Measurements from ENCODE around the gene GALNT11.
"Not testable (repeated sequence)": the region's sequence is repeated elsewhere in the genome, so short reads cannot be mapped to it uniquely, and the experiment has no call there.

GALNT11 gene

DNA sequence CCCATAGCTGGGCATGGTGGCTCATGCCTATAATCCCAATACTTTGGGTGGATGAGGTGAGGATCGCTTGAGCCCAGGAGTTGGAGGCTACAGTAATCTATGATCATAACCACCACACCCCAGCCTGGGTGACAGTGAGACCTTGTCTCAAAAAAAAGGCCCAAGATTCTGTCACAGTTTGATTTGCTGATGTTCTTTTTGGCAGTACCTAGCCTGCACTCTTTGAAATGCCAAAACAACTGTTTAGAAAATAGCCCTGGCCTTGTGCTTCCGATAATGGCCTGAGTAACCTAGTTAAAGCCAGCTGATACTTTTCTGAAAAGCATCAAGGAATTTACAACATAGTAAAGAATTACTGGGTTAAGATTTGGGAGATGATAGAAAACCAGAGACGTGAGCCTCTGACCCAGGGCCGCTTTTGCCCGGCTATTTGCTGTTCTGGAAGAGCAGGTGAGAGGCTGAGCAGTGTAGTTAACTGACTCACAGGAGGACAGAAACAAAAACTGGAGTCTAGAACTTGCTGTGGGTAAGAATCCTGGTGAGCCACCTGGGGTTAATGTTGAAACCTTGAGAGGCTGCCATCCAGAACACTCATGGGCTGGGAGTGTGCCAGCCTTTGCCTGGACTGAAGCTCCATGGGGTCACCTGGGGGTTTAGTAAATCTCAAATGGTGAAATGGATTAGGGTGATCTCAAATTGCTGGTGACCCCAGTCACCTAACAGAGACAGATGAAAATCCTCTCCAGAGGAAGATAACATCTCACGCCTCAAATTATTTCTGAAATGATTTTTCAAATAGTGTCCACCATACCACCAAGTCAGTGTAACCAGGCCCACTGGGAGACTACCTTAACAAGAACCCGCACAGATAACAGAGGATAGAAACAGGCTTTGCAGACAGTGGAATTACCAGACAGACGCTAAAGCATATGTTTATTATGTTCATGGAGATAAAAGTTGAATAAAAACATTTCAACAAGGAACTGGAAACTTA is 51.8 kb downstream of the GALNT11 start:
- DNase-seq = no peak

DNA sequence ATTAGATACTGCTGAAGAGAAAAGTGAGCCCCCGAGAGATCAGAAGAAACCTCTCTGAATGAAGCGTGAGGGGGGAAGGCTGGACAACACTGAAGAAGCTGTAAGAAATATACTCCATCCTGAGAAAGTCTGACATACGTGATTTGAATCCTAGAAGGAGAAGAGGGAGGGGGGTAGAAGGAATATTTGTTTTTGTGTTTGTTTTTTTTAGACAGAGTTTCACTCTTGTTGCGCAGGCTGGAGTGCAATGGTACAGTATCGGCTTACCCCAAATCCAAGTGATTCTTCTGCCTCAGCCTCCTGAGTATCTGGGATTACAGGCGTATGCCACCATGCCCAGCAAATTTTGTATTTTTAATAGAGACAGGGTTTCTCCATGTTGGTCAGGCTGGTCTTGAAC is 52.6 kb downstream of the GALNT11 start:
- DNase-seq = no peak

DNA sequence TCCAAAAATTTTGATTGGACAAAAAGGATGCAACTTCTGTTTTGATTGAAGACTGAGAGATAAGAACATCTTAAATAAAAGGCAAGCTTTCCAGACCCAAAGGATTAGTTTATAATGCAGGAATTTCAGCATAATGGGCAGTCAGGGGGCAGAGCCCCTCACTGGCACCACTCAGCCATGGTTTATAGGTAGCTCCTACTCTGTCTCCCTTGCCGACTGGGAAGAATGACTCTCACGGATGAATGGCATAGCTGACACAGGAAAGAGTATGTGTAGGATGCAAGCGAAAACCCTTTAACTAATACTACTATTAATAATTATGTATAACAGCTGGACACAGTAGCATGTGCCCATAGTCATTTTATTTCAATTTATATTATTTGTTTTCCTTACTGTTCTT is 53.3 kb downstream of the GALNT11 start:
- DNase-seq = no peak

DNA sequence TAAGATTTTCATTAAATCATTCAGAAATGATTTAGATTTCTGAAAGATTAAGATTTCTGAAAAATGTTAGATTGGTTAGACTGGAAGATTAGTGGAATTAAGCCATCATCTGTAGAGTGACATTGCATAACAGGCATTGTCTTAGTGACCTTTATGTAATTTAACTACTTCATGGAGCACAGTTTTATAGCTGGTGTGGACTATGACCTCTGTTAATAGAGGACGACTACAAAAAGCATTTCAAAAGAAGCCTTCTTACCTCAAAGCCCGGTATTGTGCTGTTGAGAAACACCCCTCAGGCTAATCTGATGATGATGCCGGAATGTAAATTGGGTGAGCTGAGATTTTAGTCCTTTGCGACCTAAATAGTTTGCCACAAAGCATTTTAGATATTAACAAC is 55.6 kb downstream of the GALNT11 start:
- no peak for DNase-seq

GRCh38 chr7:152082073-152082721 is 56.7 kb downstream of the GALNT11 start:
- not testable (repeated sequence) for DNase-seq

GRCh38 chr7:152085131-152085530 is 59.7 kb downstream of the GALNT11 start:
- DNase-seq = no peak

GRCh38 chr7:152086513-152086912 is 61.0 kb downstream of the GALNT11 start:
- DNase-seq = no peak

DNA sequence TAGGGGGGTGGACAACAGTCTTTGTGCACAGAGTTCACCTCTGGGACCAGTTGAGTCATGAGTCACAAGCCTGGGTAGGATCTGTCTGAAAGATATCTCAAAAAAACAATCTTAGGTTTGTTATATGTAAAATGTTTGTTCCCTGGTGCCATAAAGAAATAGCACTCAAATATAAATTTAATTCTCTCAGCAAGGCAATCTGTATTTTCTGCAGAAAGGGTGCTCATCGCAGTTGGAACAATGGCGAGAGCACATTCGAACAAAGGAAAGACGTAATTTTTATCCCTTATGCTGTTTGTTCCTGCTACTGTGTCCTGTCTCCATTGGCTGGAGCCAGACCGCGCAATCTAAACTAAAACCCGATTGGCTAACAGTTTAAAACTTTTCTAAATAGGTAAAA is 63.7 kb downstream of the GALNT11 start:
- DNase-seq = no peak

DNA sequence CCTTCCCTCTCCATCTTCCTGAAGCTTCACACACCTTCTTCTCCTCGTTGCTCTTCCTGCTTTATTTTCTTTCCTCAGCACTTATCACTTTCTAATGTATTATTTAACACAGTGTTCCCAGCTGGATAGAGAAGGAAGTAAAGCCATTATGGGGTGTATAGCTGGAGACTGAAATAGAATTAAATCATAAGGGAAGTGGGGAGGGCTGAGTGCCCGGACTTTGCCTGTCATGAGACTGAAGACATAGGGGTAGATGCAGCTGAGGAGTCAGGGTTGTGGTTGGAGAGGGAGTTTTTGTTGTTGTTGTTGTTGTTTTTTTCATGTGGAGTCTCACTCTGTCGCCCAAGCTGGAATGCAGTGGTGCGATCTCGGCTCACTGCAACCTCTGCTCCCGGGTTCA is 65.3 kb downstream of the GALNT11 start:
- no peak for DNase-seq

GRCh38 chr7:152093717-152094116 is 68.2 kb downstream of the GALNT11 start:
- DNase-seq = no peak

- DNase-seq = no peak
Observed at GRCh38 chr7:152095771-152096170, 70.3 kb downstream of the GALNT11 start.

DNA sequence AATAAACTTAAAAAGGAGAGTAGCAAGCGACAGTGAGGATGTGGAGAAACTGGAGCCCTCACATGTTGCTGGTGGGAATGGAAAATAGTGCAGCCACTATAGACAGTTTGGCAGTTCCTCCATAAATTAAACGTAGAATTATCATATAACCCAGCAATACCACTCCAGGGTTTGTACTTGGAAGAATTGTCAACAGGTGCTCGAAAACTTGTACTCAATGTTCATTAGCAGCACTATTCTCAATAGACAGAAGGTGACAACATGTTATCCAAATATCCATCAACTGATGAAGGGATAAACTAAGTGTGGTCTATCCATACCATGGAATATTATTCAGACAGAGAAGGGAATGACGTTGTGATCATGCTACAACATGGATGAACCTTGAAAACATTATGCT is 71.9 kb downstream of the GALNT11 start:
- DNase-seq = no peak

GRCh38 chr7:152103066-152103465 is 77.6 kb downstream of the GALNT11 start:
- no peak for DNase-seq

DNA sequence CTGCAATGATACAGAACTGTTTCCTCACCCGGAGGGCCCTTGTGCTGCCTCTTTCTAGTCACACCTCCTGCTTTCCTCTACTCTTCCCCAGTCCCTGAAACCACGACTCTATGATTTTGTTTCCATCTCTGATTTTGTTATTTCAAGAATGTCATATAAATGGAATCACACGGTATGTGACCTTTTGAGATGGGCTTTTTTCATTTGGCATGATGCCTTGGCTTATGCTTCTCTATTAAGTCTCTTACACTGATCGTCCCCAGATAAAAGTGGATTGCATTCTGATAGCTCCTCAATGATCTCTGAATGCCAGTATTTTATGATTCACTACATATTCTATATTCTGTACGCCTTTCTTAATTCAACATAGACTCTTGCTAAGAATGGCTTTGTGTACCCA is 78.2 kb downstream of the GALNT11 start:
- DNase-seq = no peak

DNA sequence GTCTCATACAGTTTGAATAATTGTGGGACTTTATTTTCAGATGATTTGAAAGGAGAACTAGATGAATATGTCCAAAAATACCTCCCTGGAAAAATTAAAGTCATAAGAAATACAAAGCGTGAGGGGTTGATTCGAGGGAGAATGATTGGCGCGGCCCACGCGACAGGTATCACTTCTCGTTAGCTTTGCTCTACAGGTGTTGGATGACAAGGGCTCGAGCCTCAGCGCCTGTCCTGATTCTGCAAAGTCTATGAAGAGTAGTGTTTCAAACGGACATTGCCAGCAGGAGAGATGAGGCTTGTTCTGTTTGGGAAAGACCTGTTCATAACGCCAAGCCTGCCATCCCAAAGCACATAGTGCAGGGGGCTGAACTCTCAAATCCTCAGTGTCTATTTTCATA is 79.7 kb downstream of the GALNT11 start:
- no peak for DNase-seq

DNA sequence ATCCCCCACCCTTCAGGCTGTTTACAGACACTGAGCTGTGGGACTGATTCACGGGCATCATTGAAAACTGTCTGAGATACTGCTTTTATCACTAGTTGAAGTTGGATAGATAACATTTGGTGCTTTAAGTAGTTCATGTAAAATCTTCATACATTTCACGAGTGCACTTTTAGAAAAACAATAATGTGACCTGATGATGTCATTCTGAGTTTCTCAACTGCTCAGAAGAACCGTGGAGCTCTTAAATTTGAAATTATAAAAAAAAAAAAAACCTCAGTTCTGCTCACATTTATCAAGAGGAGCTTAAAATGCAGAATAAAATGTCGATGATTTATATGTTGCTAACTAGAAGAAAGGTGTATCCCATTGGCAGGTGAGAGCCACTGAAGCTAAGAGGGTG is 81.5 kb downstream of the GALNT11 start:
- no peak for DNase-seq

GRCh38 chr7:152107945-152108344 is 82.5 kb downstream of the GALNT11 start:
- DNase-seq = no peak

GRCh38 chr7:152108359-152108758 is 82.9 kb downstream of the GALNT11 start:
- DNase-seq = no peak

- no peak for DNase-seq
Observed at GRCh38 chr7:152112829-152113228, 87.4 kb downstream of the GALNT11 start.

DNA sequence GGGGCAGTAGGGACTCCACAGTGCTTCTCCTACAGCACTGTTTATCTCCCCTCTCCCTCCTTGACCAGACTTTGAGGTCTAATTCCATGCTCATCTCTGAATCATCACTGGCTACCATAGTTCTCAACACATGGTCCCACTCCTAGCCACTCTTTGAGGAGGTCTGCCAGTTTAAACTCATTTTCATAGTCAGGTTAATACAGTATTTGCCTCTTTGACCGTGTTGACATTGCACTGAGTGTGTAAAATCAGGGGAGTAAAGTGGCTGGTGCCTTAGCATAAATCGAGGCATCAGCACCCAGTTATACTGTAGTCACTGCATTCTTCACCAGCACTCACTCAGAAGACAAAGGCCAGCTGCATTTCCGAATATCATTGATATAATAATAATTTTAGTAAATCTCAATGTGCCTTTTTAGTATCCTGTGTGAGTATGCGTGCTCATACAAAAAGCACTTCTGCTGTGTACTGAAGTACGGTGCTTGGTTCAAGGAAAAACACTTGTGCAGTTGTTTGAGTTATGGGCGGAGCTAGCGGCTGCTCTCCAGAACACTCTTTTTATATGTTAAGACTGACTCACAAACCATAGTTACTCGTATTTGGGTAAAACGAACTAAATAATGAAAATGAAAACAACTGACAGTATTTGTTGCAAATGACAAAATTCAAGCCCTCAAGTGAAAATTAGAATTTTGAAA is 89.7 kb downstream of the GALNT11 start:
- no peak for DNase-seq

- DNase-seq = no peak
Observed at GRCh38 chr7:152117356-152117755, 91.9 kb downstream of the GALNT11 start.

DNA sequence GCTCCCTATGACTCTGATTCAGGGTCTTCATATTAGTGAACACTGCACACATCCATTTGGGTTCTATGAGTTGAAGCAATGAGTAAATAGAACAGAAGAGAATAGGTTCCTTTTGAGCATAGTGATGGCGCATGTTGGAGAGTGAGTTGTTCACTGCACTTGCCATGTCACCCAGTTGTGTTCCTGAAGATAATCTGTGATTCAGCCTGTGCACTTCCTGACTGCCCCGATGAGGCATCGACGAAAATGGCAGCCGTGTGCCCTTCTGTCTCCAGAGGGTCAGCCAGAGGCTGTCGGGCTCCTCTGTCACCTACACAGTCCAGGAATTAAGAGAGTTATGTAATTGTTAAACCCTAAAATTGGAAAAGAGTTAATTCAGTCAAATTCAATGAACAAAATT is 94.7 kb downstream of the GALNT11 start:
- no peak for DNase-seq

DNA sequence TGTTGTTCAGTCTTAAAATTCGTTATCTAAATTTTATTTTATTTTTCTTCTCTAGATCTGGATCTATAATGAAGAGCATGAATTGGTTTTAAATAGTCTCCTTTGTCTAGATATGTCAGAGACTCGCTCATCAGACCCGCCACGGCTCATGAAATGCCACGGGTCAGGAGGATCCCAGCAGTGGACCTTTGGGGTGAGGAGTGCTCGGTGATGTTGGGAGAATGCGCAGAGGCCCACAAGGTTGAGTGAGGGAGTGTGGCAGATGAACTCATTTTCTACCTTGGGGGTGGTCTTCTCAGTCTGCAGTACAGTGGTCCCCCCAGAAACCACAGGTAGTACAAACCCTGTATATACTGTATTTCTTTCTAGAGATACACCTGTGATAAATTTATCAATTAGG is 95.3 kb downstream of the GALNT11 start:
- DNase-seq = no peak

- DNase-seq = no peak
Observed at GRCh38 chr7:152121432-152121831, 96.0 kb downstream of the GALNT11 start.
